Posterior cingulate gyrus (tissue), 11 donors: ENCODE data around the gene PORCN.
"Not testable (repeated sequence)": the region's sequence is repeated elsewhere in the genome, so short reads cannot be mapped to it uniquely, and the experiment has no call there.

Experiments used
- DNase-seq, 10 donors: peaks; one replicate each; pipeline versions ENCODE4 v3.0.0 to v3.0.0-alpha.2; 2020 to 2021; ENCODE audit warnings: mixed read lengths in 3 of 10
- intact Hi-C: fragments of 100-400 bp; cut with DNase I; formaldehyde crosslinking; loops from one replicate; pipeline ENCODE4 v1.15.1; 2023

The PORCN gene

DNA sequence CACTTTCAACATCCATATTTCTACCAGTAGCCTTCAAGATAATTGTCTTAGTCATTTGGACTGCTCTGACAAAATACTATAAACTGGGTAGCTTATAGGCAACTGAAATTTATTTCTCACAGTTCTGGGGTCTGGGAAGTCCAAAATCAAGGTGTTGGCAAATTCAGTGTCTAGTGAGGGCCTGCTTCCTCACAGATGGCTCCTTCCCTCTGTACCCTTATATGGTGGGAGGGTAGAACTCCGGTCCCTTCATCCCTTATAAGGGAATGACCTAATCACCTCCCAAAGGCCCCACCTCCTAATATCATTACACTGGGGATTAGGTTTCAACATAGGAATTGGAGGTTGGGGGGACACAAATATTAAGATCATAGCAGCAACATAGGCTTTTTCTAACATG is 23.4 kb downstream of the PORCN start:
- intact Hi-C loops: no loop called here
- DNase-seq: no peak

- peak in 1 of 10 donors; percentile 5 for DNase-seq
- intact Hi-C loops: no loop called here
These were observed 24.4 kb downstream of the PORCN start for GRCh38 chrX:48533165-48533564.

DNA sequence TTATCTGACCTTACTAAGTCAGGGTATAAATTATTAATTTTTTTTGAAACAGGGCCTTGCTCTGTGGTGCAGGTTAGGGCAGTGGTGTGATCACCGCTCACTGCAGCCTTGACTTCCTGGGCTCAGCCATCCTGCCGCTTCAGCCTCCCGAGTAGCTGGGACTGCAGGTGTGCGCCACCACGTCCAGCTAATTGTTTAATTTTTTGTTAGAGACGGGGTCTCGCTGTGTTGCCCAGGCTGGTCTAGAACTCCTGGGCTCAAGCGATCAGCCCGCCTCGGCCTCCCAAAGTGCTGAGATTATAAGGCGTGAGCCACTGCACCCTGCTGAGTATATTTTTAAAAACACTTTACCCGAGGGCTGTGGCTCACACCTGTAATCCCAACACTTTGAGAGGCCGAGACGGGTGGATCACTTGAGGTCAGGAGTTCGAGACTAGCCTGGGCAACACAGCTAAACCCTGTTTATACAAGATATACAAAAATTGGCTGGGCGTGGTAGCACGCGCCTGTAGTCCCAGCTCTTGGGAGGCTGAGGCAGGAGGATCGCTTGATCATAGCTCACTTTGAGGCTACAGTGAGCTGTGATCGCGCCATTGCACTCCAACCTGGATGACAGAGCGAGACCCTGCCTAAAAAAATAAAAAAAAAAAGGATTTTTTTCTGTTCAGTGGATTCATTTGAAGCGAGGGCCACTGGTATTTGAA is 30.0 kb downstream of the PORCN start:
- DNase-seq: no peak

GRCh38 chrX:48539345-48540027 is 30.7 kb downstream of the PORCN start, which contains the start of gene TBC1D25:
TBC1D25 (plus strand) TSS chrX:48539714; CDS start chrX:48539798, 84 bp downstream.
- intact Hi-C loops: loop anchor here (1.0 kb wide), 1 partner anchor 64 kb away; no protein-coding TSS in a partner anchor
- peak; percentile 86 to 99 (median 90) for DNase-seq

More for the DNA sequence above, 30.0 kb downstream of the PORCN start:
- intact Hi-C loops: loop anchor here (1.0 kb wide), 1 partner anchor 63 kb away; no protein-coding TSS in a partner anchor

- intact Hi-C loops: no loop called here
- DNase-seq: peak in 4 of 10 donors; percentile 11 to 62 (median 21)
These were observed 31.2 kb downstream of the PORCN start for GRCh38 chrX:48540028-48540375.

DNA sequence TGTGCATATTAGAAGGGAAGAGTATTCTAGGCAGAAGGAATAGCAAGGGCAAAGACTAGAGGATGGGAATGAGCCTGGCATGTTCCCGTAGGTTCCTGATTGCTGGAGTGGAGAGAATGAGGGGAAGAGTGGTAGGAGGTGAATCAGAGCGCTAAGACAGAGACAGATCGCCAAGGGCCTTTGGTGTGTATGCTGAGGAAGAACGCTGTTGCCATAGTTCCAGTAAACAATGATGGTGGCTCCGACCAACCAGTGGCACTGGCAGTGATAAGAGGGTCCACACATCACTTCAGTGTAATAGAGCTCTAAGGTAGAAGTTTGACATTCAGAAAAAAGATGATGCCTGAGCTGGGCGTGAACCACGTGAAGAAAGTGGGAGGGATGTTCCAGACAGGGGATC is 31.7 kb downstream of the PORCN start:
- DNase-seq: peak in 1 of 10 donors; percentile 43
- intact Hi-C loops: no loop called here

GRCh38 chrX:48541140-48541814 is 32.5 kb downstream of the PORCN start:
- intact Hi-C loops: no loop called here
- DNase-seq: peak in 2 of 10 donors; percentile 15 to 16

DNA sequence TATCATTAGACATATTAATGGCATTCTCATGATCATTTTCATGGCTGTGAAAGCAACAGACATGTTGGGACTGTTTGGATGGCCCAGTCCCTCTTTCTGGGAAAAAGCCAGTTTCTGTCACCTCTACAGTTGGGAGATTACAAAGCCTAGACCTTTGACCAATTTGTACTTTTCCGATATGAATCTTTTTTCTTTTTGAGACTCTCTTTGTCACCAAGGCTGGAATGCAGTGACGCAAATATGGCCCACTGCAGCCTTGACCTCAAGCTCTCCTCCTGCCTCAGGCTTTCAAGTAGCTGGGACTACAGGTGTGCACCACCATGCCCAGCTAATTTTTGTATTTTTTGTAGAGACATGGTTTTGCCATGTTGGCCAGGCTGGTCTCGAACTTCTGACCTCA is 40.1 kb downstream of the PORCN start:
- intact Hi-C loops: no loop called here
- DNase-seq: no peak

DNA sequence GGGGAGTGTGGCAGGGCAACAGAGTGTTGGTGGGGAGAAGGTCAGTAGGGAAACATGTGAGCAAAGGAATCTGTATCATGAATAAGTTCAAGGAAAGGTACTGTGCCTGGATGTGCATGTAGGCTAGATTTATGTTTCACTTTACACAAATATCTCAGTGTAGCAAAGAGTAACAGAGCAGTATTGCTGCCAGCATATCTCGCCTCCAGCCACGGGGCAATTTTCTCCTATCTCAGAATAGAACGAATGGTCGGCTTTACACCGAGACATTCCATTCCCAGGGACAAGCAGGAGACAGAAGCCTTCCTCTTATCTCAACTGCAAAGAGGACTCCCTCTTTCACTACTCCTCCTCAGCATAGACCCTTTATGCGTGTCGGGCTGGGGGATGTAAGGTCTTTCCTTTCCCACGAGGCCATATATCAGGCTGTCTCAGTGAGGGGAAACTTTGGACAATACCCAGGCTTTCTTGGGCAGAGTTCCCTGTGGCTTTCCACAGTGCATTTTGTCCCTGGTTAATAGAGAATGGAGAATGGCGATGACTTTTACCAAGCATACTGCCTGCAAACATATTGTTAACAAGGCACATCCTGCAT is 47.0 kb downstream of the PORCN start:
- intact Hi-C loops: not testable (repeated sequence)

GRCh38 chrX:48558271-48558670 is 49.5 kb downstream of the PORCN start:
- intact Hi-C loops: no loop called here
- DNase-seq: no peak

More for the DNA sequence above, 47.0 kb downstream of the PORCN start:
- DNase-seq: not testable (repeated sequence)

- intact Hi-C loops: no loop called here
These were observed 50.8 kb downstream of the PORCN start for GRCh38 chrX:48559636-48560035.

DNA sequence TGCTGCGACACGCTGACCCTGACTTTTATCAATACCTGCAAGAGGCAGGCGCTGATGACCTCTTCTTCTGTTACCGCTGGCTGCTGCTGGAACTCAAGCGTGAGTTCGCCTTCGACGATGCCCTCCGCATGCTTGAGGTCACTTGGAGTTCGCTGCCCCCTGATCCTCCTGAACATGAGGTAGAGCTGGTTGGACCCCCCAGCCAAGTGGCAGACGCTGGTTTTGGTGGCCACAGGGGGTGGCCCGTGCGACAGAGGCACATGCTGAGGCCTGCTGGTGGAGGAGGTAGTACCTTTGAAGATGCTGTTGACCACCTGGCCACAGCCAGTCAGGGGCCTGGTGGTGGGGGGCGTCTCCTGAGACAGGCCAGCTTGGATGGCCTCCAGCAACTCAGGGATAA is 51.3 kb downstream of the PORCN start:
- DNase-seq: peak in 1 of 10 donors; percentile 76
- intact Hi-C loops: no loop called here

More at GRCh38 chrX:48559636-48560035, 50.8 kb downstream of the PORCN start:
- DNase-seq: peak in 1 of 10 donors; percentile 66

DNA sequence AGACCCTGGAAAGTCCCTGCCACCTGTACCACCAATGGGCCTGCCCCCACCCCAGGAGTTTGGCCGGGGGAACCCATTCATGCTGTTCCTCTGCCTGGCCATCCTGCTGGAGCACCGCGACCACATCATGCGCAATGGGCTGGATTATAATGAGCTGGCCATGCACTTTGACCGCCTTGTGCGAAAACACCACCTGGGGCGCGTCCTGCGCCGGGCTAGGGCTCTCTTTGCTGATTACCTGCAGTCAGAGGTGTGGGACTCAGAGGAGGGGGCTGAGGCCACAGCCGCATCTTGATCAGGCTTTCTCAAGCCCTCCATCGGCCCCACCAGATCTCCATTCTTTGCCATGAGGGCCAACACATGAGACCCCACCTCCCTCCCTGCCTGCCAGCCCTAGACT is 51.9 kb downstream of the PORCN start:
- DNase-seq: peak in 1 of 10 donors; percentile 82
- intact Hi-C loops: no loop called here

GRCh38 chrX:48569958-48570357 is 61.2 kb downstream of the PORCN start:
- no peak for DNase-seq

More at GRCh38 chrX:48569958-48570357, 61.2 kb downstream of the PORCN start:
- intact Hi-C loops: no loop called here
